ENCODE data around the gene AOAH. TPM values are rescaled to one million over a fixed set of nuclear protein-coding genes. Genes with fewer than 3 reads are reported as not detected.

Gene AOAH
- total and polyA plus RNA-seq, 2 of the 13 experiments (the other 11 are each of a cell fraction or from before 2014, with no cell fraction given): not detected

DNA sequence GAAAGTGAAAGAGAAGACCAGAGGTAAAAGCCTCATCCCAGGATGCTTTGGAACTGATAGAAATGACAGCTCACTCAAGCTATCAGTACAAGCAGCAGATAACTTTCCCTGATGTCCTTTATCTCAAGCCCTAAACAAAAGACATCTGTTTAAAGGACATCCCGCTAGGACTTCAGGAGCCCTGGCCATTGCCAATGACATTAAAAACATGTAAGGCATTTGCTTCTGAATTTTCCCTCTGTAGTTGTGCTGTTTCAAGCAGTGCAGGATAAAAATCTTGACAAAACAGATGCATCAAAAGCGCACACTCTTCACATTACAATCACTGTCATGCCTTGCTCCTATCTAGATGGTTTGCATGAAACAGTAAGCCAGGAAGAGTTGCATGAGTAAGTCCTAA is 159.8 kb downstream of the AOAH start:
- no peak for TF ChIP-seq KDM4B (CRISPR knock-in tag; IDR thresholded peaks at IDR 0.05)
- TF ChIP-seq, protein P1, sequence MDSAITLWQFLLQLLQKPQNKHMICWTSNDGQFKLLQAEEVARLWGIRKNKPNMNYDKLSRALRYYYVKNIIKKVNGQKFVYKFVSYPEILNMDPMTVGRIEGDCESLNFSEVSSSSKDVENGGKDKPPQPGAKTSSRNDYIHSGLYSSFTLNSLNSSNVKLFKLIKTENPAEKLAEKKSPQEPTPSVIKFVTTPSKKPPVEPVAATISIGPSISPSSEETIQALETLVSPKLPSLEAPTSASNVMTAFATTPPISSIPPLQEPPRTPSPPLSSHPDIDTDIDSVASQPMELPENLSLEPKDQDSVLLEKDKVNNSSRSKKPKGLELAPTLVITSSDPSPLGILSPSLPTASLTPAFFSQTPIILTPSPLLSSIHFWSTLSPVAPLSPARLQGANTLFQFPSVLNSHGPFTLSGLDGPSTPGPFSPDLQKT (CRISPR knock-in tag; IDR thresholded peaks at IDR 0.05; ENCODE audit: borderline replicate concordance): no peak
- no peak for TF ChIP-seq ZFP62 (CRISPR knock-in tag; IDR thresholded peaks at IDR 0.05)
- no peak for TF ChIP-seq CBX5 (CRISPR knock-in tag; IDR thresholded peaks at IDR 0.05; ENCODE audit: borderline replicate concordance)
- TF ChIP-seq KMT2B (CRISPR knock-in tag; IDR thresholded peaks at IDR 0.05): no peak
- TF ChIP-seq, protein P2, sequence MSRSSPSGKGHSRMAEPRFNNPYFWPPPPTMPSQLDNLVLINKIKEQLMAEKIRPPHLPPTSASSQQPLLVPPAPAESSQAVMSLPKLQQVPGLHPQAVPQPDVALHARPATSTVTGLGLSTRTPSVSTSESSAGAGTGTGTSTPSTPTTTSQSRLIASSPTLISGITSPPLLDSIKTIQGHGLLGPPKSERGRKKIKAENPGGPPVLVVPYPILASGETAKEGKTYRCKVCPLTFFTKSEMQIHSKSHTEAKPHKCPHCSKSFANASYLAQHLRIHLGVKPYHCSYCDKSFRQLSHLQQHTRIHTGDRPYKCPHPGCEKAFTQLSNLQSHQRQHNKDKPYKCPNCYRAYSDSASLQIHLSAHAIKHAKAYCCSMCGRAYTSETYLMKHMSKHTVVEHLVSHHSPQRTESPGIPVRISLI (CRISPR knock-in tag; IDR thresholded peaks at IDR 0.05; ENCODE audit: borderline replicate concordance): no peak
- no peak for TF ChIP-seq ZNF225 (CRISPR knock-in tag; IDR thresholded peaks at IDR 0.05)
- TF ChIP-seq MXD4 (CRISPR knock-in tag; IDR thresholded peaks at IDR 0.05): no peak
- TF ChIP-seq ZMYM3 (CRISPR knock-in tag; IDR thresholded peaks at IDR 0.05): no peak
- TF ChIP-seq SRSF9 (IDR thresholded peaks at IDR 0.05; ENCODE audit: borderline replicate concordance, insufficient read depth, low read depth, low read length, poor library complexity, severe bottlenecking): no peak
- TF ChIP-seq IRX3 (CRISPR knock-in tag; IDR thresholded peaks at IDR 0.05; ENCODE audit: borderline replicate concordance, low read depth): no peak
- TF ChIP-seq, protein P3, sequence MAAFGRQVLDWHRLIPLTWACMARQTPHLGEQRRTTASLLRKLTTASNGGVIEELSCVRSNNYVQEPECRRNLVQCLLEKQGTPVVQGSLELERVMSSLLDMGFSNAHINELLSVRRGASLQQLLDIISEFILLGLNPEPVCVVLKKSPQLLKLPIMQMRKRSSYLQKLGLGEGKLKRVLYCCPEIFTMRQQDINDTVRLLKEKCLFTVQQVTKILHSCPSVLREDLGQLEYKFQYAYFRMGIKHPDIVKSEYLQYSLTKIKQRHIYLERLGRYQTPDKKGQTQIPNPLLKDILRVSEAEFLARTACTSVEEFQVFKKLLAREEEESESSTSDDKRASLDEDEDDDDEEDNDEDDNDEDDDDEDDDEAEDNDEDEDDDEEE (CRISPR knock-in tag; IDR thresholded peaks at IDR 0.05): no peak
- no peak for TF ChIP-seq SMARCE1 (IDR thresholded peaks at IDR 0.05; ENCODE audit: borderline replicate concordance)
- TF ChIP-seq CBFB (CRISPR knock-in tag; IDR thresholded peaks at IDR 0.05): no peak
- no peak for TF ChIP-seq SNAI1 (CRISPR knock-in tag; IDR thresholded peaks at IDR 0.05; ENCODE audit: borderline replicate concordance)
- TF ChIP-seq ZNF124 (CRISPR knock-in tag; IDR thresholded peaks at IDR 0.05): no peak
- no peak for TF ChIP-seq RFXANK (CRISPR knock-in tag; IDR thresholded peaks at IDR 0.05)
- no peak for TF ChIP-seq ZBTB7B (CRISPR knock-in tag; IDR thresholded peaks at IDR 0.05)
- Histone ChIP-seq H3K4me1 (ENCODE audit: insufficient read depth, low read length) (no peaks in the 10 kb centered on the region), H2AFZ (ENCODE audit: low read length) (no peak overlapping the region), H3K4me2 (ENCODE audit: low read depth, low read length) (no peak overlapping the region), H3K27ac (ENCODE audit: extremely low read length, insufficient read depth, low read length) (no peak overlapping the region), H3K27me3 (ENCODE audit: control insufficient read depth in 1 of 2, insufficient read depth in 2 of 2, low read length in 2 of 2) (no peaks in the 10 kb centered on the region), H3K9ac (ENCODE audit: insufficient read depth, low read depth, low read length) (no peak overlapping the region), H3K79me2 (ENCODE audit: insufficient read depth, low read length) (no peaks in the 10 kb centered on the region), H4K20me1 (ENCODE audit: insufficient read depth, low read length) (no peaks in the 10 kb centered on the region), H3K4me3 (replicated peaks in 1 of 3; ENCODE audit: insufficient read depth in 1 of 3, low read depth in 2 of 3, low read length in 3 of 3) (no peak overlapping the region), H3K36me3 (replicated peaks in 1 of 2; ENCODE audit: control insufficient read depth in 1 of 2, insufficient read depth in 2 of 2, low read length in 2 of 2) (no peaks in the 10 kb centered on the region), H3K9me3 (ENCODE audit: low read length) (no peaks in the 10 kb centered on the region)
- ATAC-seq (no peak), DNase-seq (ENCODE audit: low spot score) (no peak), FAIRE-seq (no peak)
- intact Hi-C loops (cut with micrococcal nuclease; ENCODE audit: unreplicated experiment) (no loop called here), in situ Hi-C loops (cut with HindIII; ENCODE audit: extremely low pct_ligation_motif_present, low pct_unique_long_range_greater_than_20kb) (no loop called here)
- 38% methylated on average over 2 of the region's 2 CpGs for WGBS (ENCODE audit: low lambda C conversion rate)
- CTCF ChIA-PET (ENCODE audit: low intra/inter-chr PET ratio, low total read pairs): no interaction called here
- BruUV-seq (replicated peaks): no TSS peak
- POLR2A ChIA-PET: no interaction called here

Measured in HepG2 (cell line).